Right cardiac atrium (tissue), 5 donors: ENCODE results near the gene CDKN2B. TPM values are rescaled to one million over a fixed set of nuclear protein-coding genes. Genes with fewer than 3 reads are reported as not detected.

Source experiments
- ATAC-seq, 2 donors: fragments of 200-7000 bp; cut with Tn5 transposase; one replicate each; pipeline versions ENCODE4 v1.8.0 to v1.9.1; 2020; ENCODE audit warnings: moderate library complexity in 2 of 2, mild to moderate bottlenecking in 1 of 2
- DNase-seq, 3 donors: peaks; one replicate each; pipeline ENCODE4 v3.0.0-alpha.2; 2020
- H3K27ac ChIP-seq: one replicate; pipeline ENCODE4 v1.5.1; 2013; ENCODE audit warnings: mild to moderate bottlenecking, low read length, control low read depth, moderate library complexity
- H3K27me3 ChIP-seq: one replicate; pipeline ENCODE4 v1.6.1; 2013; ENCODE audit not compliant: control insufficient read depth, insufficient read depth
- H3K4me1 ChIP-seq: one replicate; pipeline ENCODE4 v1.6.1; 2013; ENCODE audit warnings: low read length; ENCODE audit not compliant: control insufficient read depth, insufficient read depth
- H3K4me3 ChIP-seq: one replicate; pipeline ENCODE4 v1.5.1; 2013; ENCODE audit warnings: low read length, control low read depth
- H3K9me3 ChIP-seq: one replicate; pipeline ENCODE4 v1.6.1; 2013; ENCODE audit warnings: low read length; ENCODE audit not compliant: control insufficient read depth
- WGBS: extraction: QIAGEN DNeasy Blood & Tissue Kit; methylation state at CpG from one replicate; pipeline ENCODE4 v1.1.7; 2013; 5-methylcytosine and 5-hydroxymethylcytosine counted together
- intact Hi-C, 4 donors: fragments of 100-400 bp; cut with DNase I; formaldehyde crosslinking; loops; one replicate each; pipeline versions ENCODE4 v1.11.0 to v1.14.0; 2022 to 2023
- polyA plus RNA-seq: library from polyadenylated mRNA; stranded (reverse); fragments of 200-250 nt; gene quantifications from one replicate; pipeline ENCODE4 v1.2.3, GENCODE V29; 2013
- total RNA-seq, 4 donors: library from RNA; stranded (reverse); fragmentation: NEBNext Ultra II Directional; extraction: Animal tissue kit (Norgen Biotek cat#: 25700); gene quantifications; one replicate each; pipeline ENCODE4 v1.2.1, GENCODE V29; 2021
- donor health status: healthy with polysubstance abuse.
- donor health status: DM: no; HTN: yes; CAD: no.
- donor health status: DM: no; HTN: no; CAD: no.
- donor health status: DM: no; HTN: yes; CAD: no; lungs with severe emphysema.
- donor health status: DM: yes; HTN: yes; CAD: no.

CDKN2B gene
- total and polyA plus RNA-seq, 5 donors, result 0.71 to 1.9 (median 1.4) TPM

GRCh38 chr9:22046243-22046885 lies 37.3 kb upstream of the CDKN2B start:
- no peak overlapping the region for H3K27ac ChIP-seq
- DNase-seq, result no peak
- intact Hi-C loops, result no loop called here
- H3K27me3 ChIP-seq, result no peaks in the 10 kb centered on the region
- ATAC-seq, result no peak
- WGBS, result 78% methylated on average over 1 of the region's 1 CpG
- no peaks in the 10 kb centered on the region for H3K9me3 ChIP-seq
- H3K4me1 ChIP-seq, result no peaks in the 10 kb centered on the region
- no peak overlapping the region for H3K4me3 ChIP-seq

GRCh38 chr9:22045423-22045822 lies 36.3 kb upstream of the CDKN2B start:
- no peak for ATAC-seq

GRCh38 chr9:22044583-22044982 lies 35.5 kb upstream of the CDKN2B start:
- Histone ChIP-seq H3K4me3 (no peak overlapping the region), H3K27me3 (no peaks in the 10 kb centered on the region), H3K9me3 (no peaks in the 10 kb centered on the region), H3K27ac (no peak overlapping the region), H3K4me1 (no peaks in the 10 kb centered on the region)
- ATAC-seq (no peak), DNase-seq (no peak)
- intact Hi-C loops, result no loop called here

More at GRCh38 chr9:22045423-22045822, 36.3 kb upstream of the CDKN2B start:
- no peak overlapping the region for H3K4me3 ChIP-seq
- H3K27ac ChIP-seq, result no peak overlapping the region
- no peaks in the 10 kb centered on the region for H3K27me3 ChIP-seq
- H3K9me3 ChIP-seq, result no peaks in the 10 kb centered on the region
- H3K4me1 ChIP-seq, result no peaks in the 10 kb centered on the region
- intact Hi-C loops, result no loop called here
- no peak for DNase-seq

- Histone ChIP-seq H3K9me3 (no peaks in the 10 kb centered on the region), H3K4me1 (no peaks in the 10 kb centered on the region), H3K27ac (no peak overlapping the region), H3K27me3 (no peaks in the 10 kb centered on the region), H3K4me3 (no peak overlapping the region)
- ATAC-seq, result no peak
- 55% methylated on average over 3 of the region's 3 CpGs for WGBS
- DNase-seq, result no peak
- intact Hi-C loops, result no loop called here
These were observed 34.8 kb upstream of the CDKN2B start for GRCh38 chr9:22043928-22044327.

- intact Hi-C loops, result no loop called here
- no peak for ATAC-seq
These were observed 32.7 kb upstream of the CDKN2B start for GRCh38 chr9:22041775-22042174.

GRCh38 chr9:22041344-22041743 lies 32.2 kb upstream of the CDKN2B start:
- no peaks in the 10 kb centered on the region for H3K27me3 ChIP-seq
- H3K4me3 ChIP-seq, result no peak overlapping the region
- no peak for ATAC-seq
- H3K4me1 ChIP-seq, result no peaks in the 10 kb centered on the region
- intact Hi-C loops, result no loop called here
- DNase-seq, result no peak
- H3K27ac ChIP-seq, result no peak overlapping the region
- WGBS, result 95% methylated on average over 1 of the region's 1 CpG
- no peaks in the 10 kb centered on the region for H3K9me3 ChIP-seq

More at GRCh38 chr9:22041775-22042174, 32.7 kb upstream of the CDKN2B start:
- Histone ChIP-seq H3K27me3 (no peaks in the 10 kb centered on the region), H3K4me3 (no peak overlapping the region), H3K27ac (no peak overlapping the region), H3K9me3 (no peaks in the 10 kb centered on the region), H3K4me1 (no peaks in the 10 kb centered on the region)
- 58% methylated on average over 1 of the region's 1 CpG for WGBS
- no peak for DNase-seq

GRCh38 chr9:22040760-22041159 lies 31.7 kb upstream of the CDKN2B start:
- no peak for DNase-seq
- no peak for ATAC-seq
- H3K27ac ChIP-seq, result no peak overlapping the region
- H3K27me3 ChIP-seq, result no peaks in the 10 kb centered on the region
- H3K4me1 ChIP-seq, result no peaks in the 10 kb centered on the region
- no peak overlapping the region for H3K4me3 ChIP-seq
- WGBS, result 76% methylated on average over 1 of the region's 1 CpG
- no peaks in the 10 kb centered on the region for H3K9me3 ChIP-seq
- intact Hi-C loops, result no loop called here

GRCh38 chr9:22039258-22039657 lies 30.2 kb upstream of the CDKN2B start:
- H3K9me3 ChIP-seq, result no peaks in the 10 kb centered on the region
- 84% methylated on average over 3 of the region's 3 CpGs for WGBS
- H3K4me3 ChIP-seq, result no peak overlapping the region
- H3K4me1 ChIP-seq, result no peaks in the 10 kb centered on the region
- DNase-seq, result no peak
- ATAC-seq, result no peak
- intact Hi-C loops, result loop anchor here in 3 of 4 donors (10.0 kb wide), 1 partner anchor 224 kb away; no protein-coding TSS in a partner anchor
- no peak overlapping the region for H3K27ac ChIP-seq
- no peaks in the 10 kb centered on the region for H3K27me3 ChIP-seq

GRCh38 chr9:22037954-22038690 lies 29.0 kb upstream of the CDKN2B start:
- no peak overlapping the region for H3K27ac ChIP-seq
- H3K4me3 ChIP-seq, result no peak overlapping the region
- no peaks in the 10 kb centered on the region for H3K4me1 ChIP-seq
- ATAC-seq, result no peak
- no peak for DNase-seq
- H3K27me3 ChIP-seq, result no peaks in the 10 kb centered on the region
- 26% methylated on average over 2 of the region's 2 CpGs for WGBS
- intact Hi-C loops, result loop anchor here in 3 of 4 donors (10.0 kb wide), 1 partner anchor 223 kb away; no protein-coding TSS in a partner anchor
- no peaks in the 10 kb centered on the region for H3K9me3 ChIP-seq

GRCh38 chr9:22036866-22037626 lies 27.9 kb upstream of the CDKN2B start:
- H3K27me3 ChIP-seq, result no peaks in the 10 kb centered on the region
- intact Hi-C loops, result loop anchor here in 3 of 4 donors (10.0 kb wide), 1 partner anchor 222 kb away; no protein-coding TSS in a partner anchor
- DNase-seq, result no peak
- no peak overlapping the region for H3K27ac ChIP-seq
- H3K4me3 ChIP-seq, result no peak overlapping the region
- H3K9me3 ChIP-seq, result no peaks in the 10 kb centered on the region
- no peak for ATAC-seq
- WGBS, result 89% methylated on average over 4 of the region's 4 CpGs
- H3K4me1 ChIP-seq, result no peaks in the 10 kb centered on the region

- no peak overlapping the region for H3K4me3 ChIP-seq
- no peaks in the 10 kb centered on the region for H3K4me1 ChIP-seq
- WGBS, result 71% methylated on average over 2 of the region's 2 CpGs
- H3K27me3 ChIP-seq, result no peaks in the 10 kb centered on the region
- no peak for DNase-seq
- no peak overlapping the region for H3K27ac ChIP-seq
- no peaks in the 10 kb centered on the region for H3K9me3 ChIP-seq
- intact Hi-C loops, result loop anchor here in 3 of 4 donors (10.0 kb wide), 1 partner anchor 221 kb away; no protein-coding TSS in a partner anchor
- no peak for ATAC-seq
These were observed 26.5 kb upstream of the CDKN2B start for GRCh38 chr9:22035591-22036011.
